ENCODE results near the gene GRAMD2A. TPM values are rescaled to one million over a fixed set of nuclear protein-coding genes. Genes with fewer than 3 reads are reported as not detected.

Gene GRAMD2A
- total and polyA plus RNA-seq, 2 experiments from 2014 or later, result 0.70 to 2.8 TPM

GRCh38 chr15:72112805-72113204 lies 84.8 kb downstream of the GRAMD2A start:
- Histone ChIP-seq H3K4me2 (no peak overlapping the region), H3F3A (replicated peaks; ENCODE audit: low read depth) (no peaks in the 10 kb centered on the region), H3K79me2 (replicated peaks; ENCODE audit: insufficient read depth) (peaks cover 70% of the 10 kb centered on the region), H3K27ac (ENCODE audit: low read depth) (no peak overlapping the region), H2AFZ (no peak overlapping the region), H3K36me3 (ENCODE audit: insufficient read depth) (no peaks in the 10 kb centered on the region), H3K9me2 (ENCODE audit: insufficient read depth) (no peaks in the 10 kb centered on the region), H3K4me1 (ENCODE audit: insufficient read depth) (0 out of 2 replicates have a peak, but pooled peaks cover 3% of the 10 kb centered on the region), H3K4me3 (no peak overlapping the region), H3K27me3 (ENCODE audit: insufficient read depth) (no peaks in the 10 kb centered on the region), H4K20me1 (replicated peaks; ENCODE audit: insufficient read depth) (peaks cover 9% of the 10 kb centered on the region; the same call in 1 of the 2 replicates)
- no peak for ATAC-seq
- H3K9me3 Mint-ChIP-seq, result no peaks in the 10 kb centered on the region
- peaks cover 11% of the 10 kb centered on the region for H3K4me1 Mint-ChIP-seq
- no peak for DNase-seq (ENCODE audit: low spot score)
- no peak for TF ChIP-seq REST (IDR thresholded peaks at IDR 0.05; ENCODE audit: unreplicated experiment)
- no peak for TF ChIP-seq NANOG (IDR thresholded peaks at IDR 0.05; ENCODE audit: borderline replicate concordance)
- no peak for TF ChIP-seq ZNF331 (CRISPR knock-in tag; IDR thresholded peaks at IDR 0.05; ENCODE audit: low read depth)
- no peak for TF ChIP-seq EZH2 (IDR thresholded peaks at IDR 0.05; ENCODE audit: low read depth, unreplicated experiment)
- TF ChIP-seq ETS1 (IDR thresholded peaks at IDR 0.05), result no peak
- H3K27me3 Mint-ChIP-seq (ENCODE audit: insufficient read depth, low read depth, poor library complexity), result peaks cover 2% of the 10 kb centered on the region
- no peak overlapping the region for H3K4me3 Mint-ChIP-seq
- no peaks in the 10 kb centered on the region; the same call in 2 of the 3 replicates for H3K36me3 Mint-ChIP-seq (ENCODE audit: low read depth)
- H3K27ac Mint-ChIP-seq, result no peak overlapping the region

GRCh38 chr15:72112116-72112515 lies 85.5 kb downstream of the GRAMD2A start:
- Histone ChIP-seq H3K36me3 (ENCODE audit: insufficient read depth) (no peaks in the 10 kb centered on the region), H2AFZ (no peak overlapping the region), H3F3A (replicated peaks; ENCODE audit: low read depth) (no peaks in the 10 kb centered on the region), H4K20me1 (replicated peaks; ENCODE audit: insufficient read depth) (peaks cover 9% of the 10 kb centered on the region; the same call in 1 of the 2 replicates), H3K79me2 (replicated peaks; ENCODE audit: insufficient read depth) (peaks cover 73% of the 10 kb centered on the region), H3K4me1 (ENCODE audit: insufficient read depth) (0 out of 2 replicates have a peak, but pooled peaks cover 3% of the 10 kb centered on the region), H3K4me3 (no peak overlapping the region), H3K27me3 (ENCODE audit: insufficient read depth) (no peaks in the 10 kb centered on the region), H3K4me2 (no peak overlapping the region), H3K9me2 (ENCODE audit: insufficient read depth) (no peaks in the 10 kb centered on the region), H3K27ac (ENCODE audit: low read depth) (no peak overlapping the region)
- no peaks in the 10 kb centered on the region; the same call in 2 of the 3 replicates for H3K36me3 Mint-ChIP-seq (ENCODE audit: low read depth)
- no peak overlapping the region for H3K4me3 Mint-ChIP-seq
- no peak overlapping the region for H3K27ac Mint-ChIP-seq
- no peaks in the 10 kb centered on the region for H3K9me3 Mint-ChIP-seq
- peaks cover 2% of the 10 kb centered on the region for H3K27me3 Mint-ChIP-seq (ENCODE audit: insufficient read depth, low read depth, poor library complexity)
- no peak for DNase-seq (ENCODE audit: low spot score)
- no peak for ATAC-seq
- H3K4me1 Mint-ChIP-seq, result peaks cover 11% of the 10 kb centered on the region
- TF ChIP-seq ZNF462 (CRISPR knock-in tag; IDR thresholded peaks at IDR 0.05) (no peak), CTCF (conservative IDR thresholded peaks at IDR 0.05; ENCODE audit: low read depth in 2 of 2) (no peak), POLR2AphosphoS5 (IDR thresholded peaks at IDR 0.05; ENCODE audit: low read depth) (no peak), STAT1 (IDR thresholded peaks at IDR 0.05; ENCODE audit: unreplicated experiment) (no peak), CREB1 (CRISPR knock-in tag; IDR thresholded peaks at IDR 0.05; ENCODE audit: low read depth) (no peak)

Data from GM23338 (cell line).